Cardiac muscle cell (in vitro differentiated cells and primary cell): ENCODE results near the gene DOCK10. TPM values are rescaled to one million over a fixed set of nuclear protein-coding genes. Genes with fewer than 3 reads are reported as not detected.
A peak's percentile ranks its signal among the peaks of the same experiment; 100 is the strongest.

ENCODE experiments used
- DNase-seq, 2 donors: peaks; one replicate each; pipeline versions ENCODE4 v3.0.0 to v3.0.0-alpha.2; 2010 to 2017; ENCODE audit warnings: low read depth in 1 of 2, low spot score in 1 of 2
- H3K27ac ChIP-seq: fragments of 200-600 bp; sonication (generic); 2 replicates; pipeline ENCODE4 v1.5.1; 2016
- H3K27me3 ChIP-seq: fragments of 200-600 bp; sonication (generic); 2 replicates; pipeline ENCODE4 v1.6.0; 2016; ENCODE audit warnings: control low read depth
- H3K36me3 ChIP-seq: fragments of 200-600 bp; sonication (generic); 2 replicates; pipeline ENCODE4 v1.5.1; 2016; ENCODE audit warnings: control low read depth
- H3K4me1 ChIP-seq: fragments of 200-600 bp; sonication (generic); 2 replicates; pipeline ENCODE4 v1.8.1; 2017; ENCODE audit warnings: low read depth, mild to moderate bottlenecking, mixed run types
- H3K4me3 ChIP-seq: fragments of 200-600 bp; sonication (generic); 2 replicates; pipeline ENCODE4 v1.5.1; 2016; ENCODE audit warnings: mild to moderate bottlenecking
- H3K9me3 ChIP-seq: fragments of 200-600 bp; sonication (generic); 2 replicates; pipeline ENCODE4 v1.5.1; 2017; ENCODE audit warnings: low read depth, mild to moderate bottlenecking, control low read depth
- polyA plus RNA-seq: library from polyadenylated mRNA; unstranded; fragments of >200 nt; fragmentation: Nextera tagmentation; extraction: Ambion mirVana; gene quantifications from 2 replicates; pipeline ENCODE4 v1.2.1, GENCODE V29; 2016
- total RNA-seq: library from RNA; depleted of rRNA; stranded (reverse); fragments of >200 nt; gene quantifications from 2 replicates; pipeline ENCODE4 v1.2.3, GENCODE V29; 2016
- TF ChIP-seq, protein P1 (sequence below): IDR thresholded peaks from 2 replicates; pipeline ENCODE4 v1.5.1; 2012; ENCODE audit warnings: low read depth, mild to moderate bottlenecking, low read length

The DOCK10 gene
- total and polyA plus RNA-seq, 2 experiments from 2014 or later = not detected

DNA sequence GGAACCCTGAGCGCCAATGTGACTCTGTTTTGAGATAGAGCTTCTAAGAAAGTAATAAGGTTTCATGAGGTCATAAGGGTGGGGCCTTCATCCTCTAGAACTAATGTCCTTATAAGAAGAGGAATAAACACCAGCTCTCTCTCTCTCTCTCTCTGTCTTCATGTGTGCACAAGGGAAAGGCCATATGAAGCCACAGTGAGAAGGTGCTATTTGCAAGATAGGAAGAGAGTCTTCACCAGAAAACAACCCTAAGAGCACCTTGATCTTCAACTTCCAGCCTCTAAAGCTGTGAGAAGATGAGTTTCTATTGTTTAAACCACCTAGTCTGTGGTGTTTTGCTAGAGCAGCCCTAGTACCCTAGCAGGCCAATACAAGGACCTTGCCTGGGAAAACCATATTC is 55.8 kb downstream of the DOCK10 start:
- H3K36me3 ChIP-seq = no peaks in the 10 kb centered on the region
- no peak overlapping the region for H3K4me3 ChIP-seq
- H3K9me3 ChIP-seq = no peaks in the 10 kb centered on the region

DNA sequence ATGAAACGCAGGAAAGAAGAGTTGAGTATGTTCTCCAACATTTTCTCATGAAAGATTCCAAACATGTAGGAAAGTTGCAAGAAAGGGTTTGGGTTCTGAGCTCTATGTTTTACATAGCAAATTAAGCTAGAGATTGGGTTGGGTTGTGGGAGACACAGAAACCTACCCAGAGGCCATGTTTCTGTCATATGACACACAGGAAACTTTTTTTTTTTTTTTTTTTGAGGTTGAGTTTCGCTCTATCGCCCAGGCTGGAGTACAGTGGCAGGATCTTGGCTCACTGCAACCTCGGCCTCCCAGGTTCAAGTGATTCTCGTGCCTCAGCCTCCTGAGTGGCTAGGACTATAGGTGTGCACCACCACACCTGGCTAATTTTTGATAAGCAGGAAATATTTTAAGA is 57.6 kb downstream of the DOCK10 start:
- H3K4me3 ChIP-seq = no peak overlapping the region
- no peaks in the 10 kb centered on the region for H3K9me3 ChIP-seq
- no peaks in the 10 kb centered on the region for H3K27me3 ChIP-seq
- H3K4me1 ChIP-seq = no peaks in the 10 kb centered on the region
- DNase-seq = peak in 1 of 2 donors; percentile 7
- TF ChIP-seq, protein P1, sequence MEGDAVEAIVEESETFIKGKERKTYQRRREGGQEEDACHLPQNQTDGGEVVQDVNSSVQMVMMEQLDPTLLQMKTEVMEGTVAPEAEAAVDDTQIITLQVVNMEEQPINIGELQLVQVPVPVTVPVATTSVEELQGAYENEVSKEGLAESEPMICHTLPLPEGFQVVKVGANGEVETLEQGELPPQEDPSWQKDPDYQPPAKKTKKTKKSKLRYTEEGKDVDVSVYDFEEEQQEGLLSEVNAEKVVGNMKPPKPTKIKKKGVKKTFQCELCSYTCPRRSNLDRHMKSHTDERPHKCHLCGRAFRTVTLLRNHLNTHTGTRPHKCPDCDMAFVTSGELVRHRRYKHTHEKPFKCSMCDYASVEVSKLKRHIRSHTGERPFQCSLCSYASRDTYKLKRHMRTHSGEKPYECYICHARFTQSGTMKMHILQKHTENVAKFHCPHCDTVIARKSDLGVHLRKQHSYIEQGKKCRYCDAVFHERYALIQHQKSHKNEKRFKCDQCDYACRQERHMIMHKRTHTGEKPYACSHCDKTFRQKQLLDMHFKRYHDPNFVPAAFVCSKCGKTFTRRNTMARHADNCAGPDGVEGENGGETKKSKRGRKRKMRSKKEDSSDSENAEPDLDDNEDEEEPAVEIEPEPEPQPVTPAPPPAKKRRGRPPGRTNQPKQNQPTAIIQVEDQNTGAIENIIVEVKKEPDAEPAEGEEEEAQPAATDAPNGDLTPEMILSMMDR = no peak
- H3K36me3 ChIP-seq = no peaks in the 10 kb centered on the region
- H3K27ac ChIP-seq = no peak overlapping the region

More for the DNA sequence above, 55.8 kb downstream of the DOCK10 start:
- no peak for DNase-seq
- H3K4me1 ChIP-seq = no peaks in the 10 kb centered on the region
- no peaks in the 10 kb centered on the region for H3K27me3 ChIP-seq
- TF ChIP-seq, protein P1 = no peak
- no peak overlapping the region for H3K27ac ChIP-seq

DNA sequence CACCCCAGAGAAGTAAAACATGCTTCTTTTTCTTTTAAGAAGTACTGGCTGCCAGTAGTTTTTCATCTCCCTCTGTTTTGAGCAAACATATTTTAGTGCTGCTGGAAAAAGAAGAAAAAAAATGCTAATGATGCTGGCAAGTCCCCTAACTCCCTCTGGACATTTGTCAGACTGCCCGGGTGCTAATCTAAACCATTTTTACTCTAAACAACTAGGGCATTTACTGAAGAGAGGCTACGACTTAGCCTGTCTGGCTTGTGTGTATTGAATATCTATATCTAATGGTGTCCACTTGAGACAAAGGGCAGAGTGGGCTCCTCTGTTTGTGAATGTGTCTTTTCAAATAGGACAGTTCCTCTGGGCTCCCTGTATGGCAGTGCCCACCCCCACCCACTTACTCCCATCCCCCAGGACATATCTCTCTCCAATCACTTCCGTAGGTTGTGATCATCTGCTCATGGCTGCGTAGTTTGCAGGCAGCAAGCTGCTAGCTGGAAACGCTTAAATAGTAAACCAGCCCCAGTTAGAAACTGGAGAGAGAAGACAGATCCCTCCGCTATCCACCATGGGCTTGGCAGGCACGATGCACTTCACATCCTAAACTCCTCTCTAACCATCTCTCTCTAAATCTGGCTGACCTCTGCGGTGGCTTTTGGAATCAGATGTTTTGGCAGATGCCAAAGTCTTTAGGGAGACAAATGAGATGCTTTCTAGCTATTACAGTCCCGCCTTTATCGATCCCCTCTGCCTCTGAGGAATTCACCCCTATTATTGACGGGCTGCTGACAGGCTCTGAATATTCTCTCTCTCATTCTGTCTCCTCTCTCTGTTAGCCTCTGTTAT is 58.3 kb downstream of the DOCK10 start:
- TF ChIP-seq, protein P1 = no peak
- H3K4me1 ChIP-seq = no peaks in the 10 kb centered on the region
- DNase-seq = peak in 1 of 2 donors; percentile 73
- no peak overlapping the region for H3K27ac ChIP-seq
- H3K4me3 ChIP-seq = no peak overlapping the region
- H3K27me3 ChIP-seq = no peaks in the 10 kb centered on the region
- no peaks in the 10 kb centered on the region for H3K36me3 ChIP-seq
- no peaks in the 10 kb centered on the region for H3K9me3 ChIP-seq

DNA sequence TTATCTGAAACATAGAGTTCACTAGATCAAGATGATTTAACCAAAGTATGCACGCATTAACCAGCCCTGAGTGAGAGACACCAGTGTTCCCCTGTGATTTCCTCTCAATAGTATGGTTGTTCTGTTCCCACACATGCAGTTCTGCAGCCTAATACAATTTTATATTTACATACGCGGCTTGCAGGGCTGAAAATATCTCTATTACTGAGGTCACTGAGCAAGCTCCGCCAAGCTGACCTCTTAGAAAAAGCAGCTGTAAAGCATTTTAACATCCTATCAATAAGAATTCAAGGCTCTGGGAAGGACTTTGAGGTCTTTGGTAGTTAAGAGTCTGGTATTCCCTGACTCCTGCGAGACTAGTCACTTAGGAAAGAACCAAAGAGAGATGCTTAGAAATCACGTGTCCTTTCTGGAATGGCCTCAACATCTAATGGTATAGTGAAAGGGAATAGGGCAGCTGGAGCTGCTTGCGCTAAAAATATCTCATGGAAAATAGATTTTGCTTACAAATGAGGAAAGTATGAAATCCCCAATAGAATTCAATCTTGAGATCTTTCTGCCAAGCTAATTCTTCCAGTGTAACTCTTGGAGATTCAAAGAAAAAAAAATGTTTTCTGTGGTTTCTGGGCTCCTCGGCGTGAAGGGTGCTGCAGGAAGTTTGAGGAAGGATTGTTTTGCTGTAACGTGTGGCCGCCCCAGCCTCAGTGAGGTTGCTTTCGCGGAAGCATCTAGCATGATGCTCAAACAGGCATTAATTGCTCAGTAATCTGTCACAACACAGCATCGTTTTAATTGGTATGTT is 59.2 kb downstream of the DOCK10 start:
- H3K4me1 ChIP-seq = no peaks in the 10 kb centered on the region
- no peaks in the 10 kb centered on the region for H3K36me3 ChIP-seq
- no peak overlapping the region for H3K27ac ChIP-seq
- no peaks in the 10 kb centered on the region for H3K9me3 ChIP-seq
- DNase-seq = peak in 1 of 2 donors; percentile 82
- TF ChIP-seq, protein P1 = no peak
- H3K4me3 ChIP-seq = no peak overlapping the region
- no peaks in the 10 kb centered on the region for H3K27me3 ChIP-seq

DNA sequence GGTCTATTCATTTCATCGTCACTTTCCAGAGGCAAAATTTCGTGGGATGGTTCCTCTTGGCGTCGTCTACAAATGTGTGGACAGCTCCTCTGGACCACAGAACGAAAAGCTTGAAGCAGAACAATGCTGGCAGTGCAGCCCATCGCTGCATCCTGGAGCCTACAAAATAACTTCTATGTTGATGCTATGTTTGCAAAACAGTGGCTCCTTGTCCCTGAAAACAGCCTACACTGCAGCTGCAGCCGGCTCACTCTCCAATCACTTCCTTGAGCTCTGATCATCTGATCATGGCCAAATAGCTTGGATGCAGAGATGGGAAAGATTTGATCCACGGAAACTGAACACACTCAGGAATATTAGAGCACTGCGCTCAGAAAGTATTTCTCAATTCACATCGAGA is 60.0 kb downstream of the DOCK10 start:
- peak in 1 of 2 donors; percentile 64 for DNase-seq
- no peaks in the 10 kb centered on the region for H3K27me3 ChIP-seq
- no peak overlapping the region for H3K4me3 ChIP-seq
- no peaks in the 10 kb centered on the region for H3K36me3 ChIP-seq
- H3K27ac ChIP-seq = no peak overlapping the region
- no peaks in the 10 kb centered on the region for H3K9me3 ChIP-seq
- TF ChIP-seq, protein P1 = no peak
- no peaks in the 10 kb centered on the region for H3K4me1 ChIP-seq
